ENCODE data around the gene PP2D1.
"Not testable (repeated sequence)": the region's sequence is repeated elsewhere in the genome, so short reads cannot be mapped to it uniquely, and the experiment has no call there.

The PP2D1 gene

DNA sequence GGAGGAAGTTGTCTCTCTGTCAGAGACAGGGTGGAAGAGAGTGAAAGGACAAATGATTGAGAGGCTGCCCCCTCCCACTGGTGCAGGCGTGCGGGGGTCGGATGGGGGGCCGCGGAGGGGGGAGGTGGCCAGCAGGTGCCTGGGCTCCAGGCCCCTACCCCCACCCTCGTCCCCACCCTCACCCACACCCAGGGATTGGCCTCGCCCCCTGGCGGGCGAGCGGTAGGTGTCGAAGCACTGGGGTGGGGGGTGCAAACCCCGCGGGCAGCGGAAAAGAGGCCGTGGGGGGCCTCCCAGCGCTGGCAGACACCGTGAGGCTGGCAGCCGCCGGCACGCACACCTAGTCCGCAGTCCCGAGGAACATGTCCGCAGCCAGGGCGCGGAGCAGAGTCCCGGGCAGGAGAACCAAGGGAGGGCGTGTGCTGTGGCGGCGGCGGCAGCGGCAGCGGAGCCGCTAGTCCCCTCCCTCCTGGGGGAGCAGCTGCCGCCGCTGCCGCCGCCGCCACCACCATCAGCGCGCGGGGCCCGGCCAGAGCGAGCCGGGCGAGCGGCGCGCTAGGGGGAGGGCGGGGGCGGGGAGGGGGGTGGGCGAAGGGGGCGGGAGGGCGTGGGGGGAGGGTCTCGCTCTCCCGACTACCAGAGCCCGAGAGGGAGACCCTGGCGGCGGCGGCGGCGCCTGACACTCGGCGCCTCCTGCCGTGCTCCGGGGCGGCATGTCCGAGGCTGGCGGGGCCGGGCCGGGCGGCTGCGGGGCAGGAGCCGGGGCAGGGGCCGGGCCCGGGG is 27.9 kb upstream of the PP2D1 start, which contains the start of gene KAT2B:
TSS of gene KAT2B (plus strand) at position 682 of the 783 bp plus-strand sequence. CDS start at position 714, 32 bp downstream.
- DNase-seq: peak; percentile 83

DNA sequence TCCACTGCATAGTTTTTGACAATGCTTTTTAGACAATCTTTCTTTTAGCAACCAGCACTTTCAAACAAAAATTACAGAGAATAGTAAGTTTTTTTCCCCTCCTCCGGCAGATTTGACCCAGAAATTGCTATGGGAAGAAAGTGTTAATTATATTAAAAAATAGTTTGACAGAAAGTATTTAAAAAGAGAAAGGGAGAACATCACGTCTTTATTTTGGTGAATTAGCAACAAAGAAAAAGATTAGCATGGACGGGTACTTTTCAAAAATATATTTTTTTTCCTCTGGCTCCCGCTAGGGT is 27.4 kb upstream of the PP2D1 start:
- DNase-seq: no peak

DNA sequence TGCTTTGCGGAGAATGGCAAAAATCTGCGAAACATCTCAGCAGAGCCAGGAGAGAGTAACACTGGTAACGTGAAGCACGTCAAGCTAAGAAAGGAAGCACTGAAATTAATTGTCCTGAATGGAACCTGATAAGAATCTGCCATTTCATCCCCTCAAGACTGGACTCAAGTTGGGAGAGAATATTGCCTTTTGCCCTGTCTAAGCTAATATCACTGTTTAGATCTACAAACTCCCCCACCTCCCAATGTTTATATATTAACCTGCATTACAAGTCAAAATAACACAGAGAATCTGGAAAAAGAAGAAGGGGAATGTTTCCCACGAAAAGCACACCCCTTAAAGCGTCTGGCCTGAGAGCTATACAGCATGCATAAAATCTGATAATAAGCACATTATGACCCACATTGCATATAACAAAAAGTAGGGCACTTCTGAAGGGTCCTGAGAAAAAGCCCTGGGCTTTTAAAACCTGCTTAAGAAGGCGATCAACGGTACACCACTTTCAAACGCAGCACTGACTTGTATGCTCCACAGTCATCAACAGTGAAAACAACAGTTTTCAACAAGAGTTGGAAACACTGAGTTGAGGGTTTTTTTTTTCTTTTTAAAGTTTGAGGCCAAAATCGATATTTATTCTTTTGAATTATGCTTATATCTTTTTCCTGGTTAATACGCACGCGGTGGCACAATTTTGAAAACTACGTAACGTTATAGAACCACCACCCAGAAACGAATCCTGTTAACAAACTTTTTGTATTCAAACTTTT is 26.8 kb upstream of the PP2D1 start:
- peak; percentile 46 for DNase-seq

DNA sequence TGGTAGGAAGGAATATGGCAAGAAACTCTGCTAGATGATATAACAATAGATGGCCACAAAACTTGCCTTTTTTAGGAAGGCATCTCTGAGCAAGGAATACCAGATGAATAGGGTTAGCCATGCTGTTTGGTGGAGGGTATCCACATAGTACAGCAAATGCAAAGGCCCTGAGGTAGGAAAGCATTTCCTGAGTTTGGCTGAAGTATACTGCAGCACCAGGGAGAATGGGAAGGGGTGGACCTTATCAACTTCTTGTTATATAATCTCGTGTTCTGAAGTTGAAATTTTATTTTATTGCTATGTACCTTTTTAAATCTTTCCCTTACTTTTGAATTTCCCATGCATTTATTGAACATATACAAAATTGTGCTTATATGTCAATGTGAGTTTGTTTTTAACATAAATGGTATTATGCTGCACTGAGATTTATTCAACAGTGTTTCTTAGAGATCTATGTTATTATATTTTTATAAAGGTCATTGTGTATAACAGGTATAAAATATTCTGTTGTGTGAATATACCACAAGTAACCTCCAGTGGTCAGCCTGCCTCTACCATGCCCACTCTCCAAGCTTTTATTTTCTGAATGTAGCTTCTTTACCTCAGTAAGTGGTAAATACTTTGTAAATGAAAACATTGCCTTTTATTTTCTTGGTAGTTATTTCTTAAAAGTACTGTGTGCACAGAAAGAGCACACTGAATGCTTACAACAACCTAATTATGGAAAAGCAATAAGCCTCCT is 25.4 kb upstream of the PP2D1 start:
- DNase-seq: no peak

DNA sequence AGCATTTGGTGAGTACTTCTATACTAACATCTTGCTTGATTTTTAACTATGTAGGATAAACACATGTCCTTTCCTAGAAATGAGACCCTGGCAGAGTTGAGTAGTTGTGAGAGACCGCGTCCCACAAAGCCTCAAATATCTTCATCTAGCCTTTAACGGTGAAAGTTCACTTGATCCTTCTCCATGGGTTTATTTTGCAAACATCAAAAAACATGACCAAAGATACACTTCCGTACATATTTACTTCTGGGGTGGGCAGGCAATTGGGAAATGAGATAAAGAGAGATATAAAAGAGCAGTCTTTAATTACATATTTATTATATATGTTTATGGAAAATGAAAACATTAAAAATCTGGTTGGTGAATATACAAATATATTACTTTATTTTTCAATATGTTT is 23.0 kb upstream of the PP2D1 start:
- DNase-seq: no peak

DNA sequence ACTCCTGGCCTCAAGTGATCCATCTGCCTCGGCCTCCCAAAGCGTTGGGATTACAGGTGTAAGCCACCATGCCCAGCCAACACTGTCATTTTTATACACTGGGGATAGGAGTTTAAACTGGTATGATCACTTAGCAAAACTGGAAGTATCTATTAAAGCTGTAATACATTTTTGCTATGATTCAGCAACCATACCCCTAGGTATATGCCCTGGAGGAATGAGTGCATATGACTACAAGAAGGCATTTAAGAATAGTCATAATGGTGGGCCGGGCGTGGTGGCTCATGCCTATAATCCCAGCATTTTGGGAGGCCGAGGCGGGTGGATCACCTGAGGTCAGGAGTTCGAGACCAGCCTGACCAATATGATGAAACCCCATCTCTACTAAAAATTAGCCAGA is 19.9 kb upstream of the PP2D1 start:
- DNase-seq: not testable (repeated sequence)

DNA sequence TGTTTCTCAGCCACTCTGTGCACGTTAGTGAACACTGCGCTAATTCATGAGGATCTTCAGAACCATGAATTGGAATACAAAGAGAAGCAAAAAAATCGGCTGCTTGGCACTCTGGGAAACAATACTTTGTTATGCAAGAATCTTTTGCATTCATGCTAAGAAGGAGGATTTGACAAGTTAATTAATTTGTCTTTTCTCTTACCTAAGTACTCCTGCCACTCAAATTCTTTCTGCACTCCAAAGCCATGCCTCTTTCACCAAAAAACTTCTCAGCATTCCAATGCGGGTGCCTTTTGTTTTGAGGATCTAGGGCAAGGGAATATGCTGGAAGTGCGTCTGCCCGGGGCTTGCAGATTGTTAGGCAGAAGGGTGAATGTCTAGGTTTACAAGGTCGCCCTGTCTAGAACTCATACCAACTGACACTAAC is 16.9 kb upstream of the PP2D1 start:
- DNase-seq: no peak

DNA sequence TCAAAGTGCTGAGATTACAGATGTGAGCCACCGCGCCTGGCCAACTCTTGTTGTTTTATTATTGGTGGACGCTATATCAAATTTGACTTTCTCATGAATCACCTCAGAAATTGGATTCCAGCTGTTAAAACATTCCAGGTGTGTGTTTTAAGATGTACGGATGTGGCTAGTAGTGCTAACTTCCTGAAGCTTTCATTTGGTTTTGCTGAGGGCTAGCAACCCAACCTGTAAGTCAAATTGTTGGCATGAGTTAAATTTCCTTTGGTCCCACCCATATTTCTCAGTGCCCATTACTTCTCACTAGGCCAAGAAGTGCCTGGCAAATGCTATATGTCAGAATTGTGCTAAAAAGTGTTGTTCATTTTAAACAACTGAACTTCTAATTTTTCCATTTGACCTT is 15.1 kb upstream of the PP2D1 start:
- no peak for DNase-seq

DNA sequence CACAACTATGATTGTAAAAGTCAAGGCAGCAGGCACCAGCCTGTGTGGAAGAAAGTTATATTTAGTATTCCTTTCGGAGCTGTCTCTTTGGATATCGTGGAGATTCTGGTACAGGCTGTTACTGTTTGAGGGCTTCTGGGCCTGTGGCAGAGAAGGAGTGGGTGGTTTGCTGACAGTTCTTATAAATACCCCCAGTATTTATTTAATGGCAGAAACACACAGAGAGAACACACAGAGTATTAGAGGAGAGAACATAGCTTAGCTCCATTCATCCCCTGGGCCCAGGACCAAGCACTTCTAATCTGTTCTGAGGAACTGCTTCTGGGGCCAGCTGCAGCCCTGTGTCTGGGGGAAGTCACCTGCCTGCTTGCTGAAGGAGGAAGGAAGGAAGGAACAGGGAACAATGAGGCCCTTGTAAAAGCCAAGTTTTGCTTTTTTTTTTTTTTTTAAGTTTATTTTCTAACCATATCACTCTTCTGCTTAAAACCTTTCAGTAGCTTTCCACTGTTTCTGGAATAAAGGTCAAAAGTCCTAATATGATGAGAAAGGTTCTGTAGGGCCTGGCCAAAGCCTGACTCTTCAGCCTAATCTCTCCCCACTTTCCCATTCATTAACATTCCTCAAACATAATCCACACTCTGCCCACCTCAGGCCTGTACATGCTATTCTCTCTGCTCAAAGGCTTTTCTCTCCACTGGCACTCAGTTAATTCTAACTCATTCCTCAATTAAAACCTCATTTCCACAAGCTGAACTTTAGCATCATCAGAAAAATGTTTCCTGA is 11.8 kb upstream of the PP2D1 start:
- peak; percentile 55 for DNase-seq

DNA sequence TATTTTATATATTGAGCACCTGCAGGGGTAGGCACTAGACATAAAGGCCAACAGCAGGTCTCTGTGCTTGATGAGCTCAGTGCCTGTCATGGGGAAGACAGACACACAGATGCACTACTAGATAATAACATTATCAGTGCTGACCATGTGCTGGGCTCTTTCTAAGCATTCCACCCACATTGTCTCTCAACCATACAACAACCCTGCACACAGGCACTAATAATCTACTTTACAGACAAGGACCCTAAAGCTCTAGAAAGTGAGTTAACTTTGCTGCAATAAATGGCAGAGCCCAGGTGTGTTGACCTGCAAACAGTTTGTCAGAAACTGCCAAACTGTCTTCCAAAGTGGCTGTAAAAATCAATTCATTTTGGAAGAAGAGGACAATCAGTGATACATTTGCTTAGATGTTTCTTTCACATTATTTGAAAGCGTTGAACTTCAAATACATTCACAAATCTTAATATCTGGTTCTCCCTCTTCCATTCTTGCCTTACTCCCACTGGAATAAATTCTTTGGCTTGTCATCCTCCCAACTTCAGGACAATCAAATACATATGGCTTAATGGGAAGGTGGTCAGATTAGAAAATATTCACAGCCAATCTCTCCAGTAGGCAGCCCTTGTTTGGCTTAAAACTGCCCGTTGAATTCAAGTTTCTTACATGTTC is 11.0 kb upstream of the PP2D1 start:
- no peak for DNase-seq

DNA sequence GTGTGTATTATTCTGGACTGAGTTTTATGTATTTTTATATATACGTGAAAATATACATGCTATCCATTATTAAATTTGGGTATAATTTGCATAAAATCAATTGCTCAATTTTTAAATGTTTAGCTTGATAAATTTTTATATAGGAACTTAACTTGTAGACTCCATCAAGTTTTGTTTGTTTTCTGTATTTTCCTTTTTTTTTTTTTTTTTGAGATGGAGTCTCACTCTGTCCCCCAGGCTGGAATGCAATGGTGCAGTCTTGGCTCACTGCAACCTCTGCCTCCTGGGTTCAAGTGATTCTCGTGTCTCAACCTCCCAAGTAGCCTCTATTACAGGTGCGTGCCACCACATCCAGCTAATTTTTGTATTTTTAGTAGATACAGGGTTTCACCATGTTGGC is 4.0 kb upstream of the PP2D1 start:
- not testable (repeated sequence) for DNase-seq

DNA sequence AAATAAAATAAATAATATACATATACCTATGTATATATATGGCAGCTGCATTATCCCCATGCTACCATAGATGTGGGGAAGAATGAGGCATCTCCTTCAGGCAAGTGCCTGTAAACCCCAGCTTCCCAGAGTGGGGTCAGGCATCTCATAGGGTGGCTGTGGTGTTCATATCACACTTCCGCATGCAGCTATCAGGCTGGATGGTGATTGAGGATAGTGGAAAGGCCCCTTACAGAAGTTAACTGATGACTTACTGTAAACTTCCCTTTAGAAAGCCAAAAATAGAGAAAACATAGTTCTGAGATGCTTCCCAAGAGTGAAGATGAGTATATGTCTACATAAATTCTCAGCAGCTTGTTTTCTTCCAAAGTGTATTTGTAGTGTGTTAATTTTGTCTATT is 3.5 kb upstream of the PP2D1 start:
- DNase-seq: no peak

DNA sequence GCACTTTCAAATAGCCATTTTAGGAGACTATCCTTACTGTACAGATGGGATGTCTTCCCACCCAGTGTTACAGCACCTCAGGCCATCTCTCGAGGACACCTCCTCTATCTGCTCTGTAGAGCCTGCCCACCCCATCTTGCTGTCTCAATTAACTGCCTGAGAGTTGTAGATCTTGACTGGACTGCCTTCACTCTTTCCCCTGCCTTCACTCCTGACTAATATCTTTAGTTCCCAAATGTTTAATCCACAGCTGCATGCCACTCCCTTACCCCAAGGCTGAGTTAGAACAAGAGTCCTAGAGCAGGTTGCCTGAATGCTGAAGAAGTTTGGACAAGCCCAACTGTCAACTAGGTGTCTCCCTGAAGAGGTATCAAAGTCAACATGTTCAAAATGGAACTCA is 1.3 kb upstream of the PP2D1 start:
- no peak for DNase-seq

DNA sequence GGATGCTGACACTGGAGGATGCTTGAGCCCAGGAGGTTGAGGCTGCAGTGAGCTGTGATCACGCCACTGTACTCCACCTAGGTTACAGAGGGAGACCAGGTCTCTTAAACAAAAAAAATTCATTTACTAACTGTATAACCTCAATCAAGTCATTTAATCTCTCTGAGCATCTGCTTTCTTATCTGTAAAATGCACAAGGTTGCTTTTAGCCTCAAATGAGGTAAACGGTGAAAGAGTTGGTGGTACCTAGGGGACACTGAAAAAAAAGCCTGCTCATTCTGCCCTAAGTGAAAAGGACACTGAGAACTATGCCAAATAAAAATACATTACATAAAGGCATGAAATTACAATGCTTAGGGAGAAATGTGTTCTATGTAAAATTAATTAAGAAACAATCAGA is 3.4 kb downstream of the PP2D1 start:
- DNase-seq: no peak

DNA sequence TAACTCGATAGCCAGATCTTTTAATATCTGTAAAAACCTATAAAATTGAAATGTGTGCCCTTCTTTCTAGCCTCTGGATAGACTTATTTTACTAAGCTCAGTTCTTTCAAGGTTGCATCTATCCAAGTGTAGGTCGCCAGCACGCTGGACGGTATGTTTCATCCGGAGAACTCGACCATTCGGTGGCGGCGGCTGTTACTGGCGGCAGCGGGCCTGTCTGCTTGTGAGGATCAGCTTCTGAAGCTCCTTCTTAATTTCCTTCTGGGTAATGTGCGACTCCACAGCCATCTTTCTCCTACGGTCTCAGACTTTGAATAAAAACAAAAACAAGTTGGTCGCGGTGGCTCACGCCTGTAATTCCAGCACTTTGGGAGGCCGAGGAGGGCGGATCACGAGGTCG is 4.1 kb downstream of the PP2D1 start:
- DNase-seq: no peak

DNA sequence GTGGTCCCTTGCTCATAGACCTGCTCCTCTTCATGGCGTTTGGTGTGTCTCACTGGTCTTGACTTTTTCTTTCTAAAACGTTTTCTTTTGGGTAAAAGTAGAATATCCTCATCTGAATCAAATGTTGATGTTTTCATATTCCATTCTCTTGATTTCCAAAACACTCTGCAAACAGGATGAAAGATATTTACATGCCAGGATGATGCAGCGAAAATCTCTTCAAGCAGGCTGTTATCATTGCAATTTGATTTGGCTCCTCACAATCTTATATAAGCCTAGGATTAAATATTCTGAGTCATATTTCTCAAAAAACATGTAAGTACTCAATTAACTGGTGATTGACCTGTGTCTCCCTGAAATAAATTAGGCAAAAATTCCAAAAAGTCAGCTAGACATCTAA is 10.1 kb downstream of the PP2D1 start:
- no peak for DNase-seq

DNA sequence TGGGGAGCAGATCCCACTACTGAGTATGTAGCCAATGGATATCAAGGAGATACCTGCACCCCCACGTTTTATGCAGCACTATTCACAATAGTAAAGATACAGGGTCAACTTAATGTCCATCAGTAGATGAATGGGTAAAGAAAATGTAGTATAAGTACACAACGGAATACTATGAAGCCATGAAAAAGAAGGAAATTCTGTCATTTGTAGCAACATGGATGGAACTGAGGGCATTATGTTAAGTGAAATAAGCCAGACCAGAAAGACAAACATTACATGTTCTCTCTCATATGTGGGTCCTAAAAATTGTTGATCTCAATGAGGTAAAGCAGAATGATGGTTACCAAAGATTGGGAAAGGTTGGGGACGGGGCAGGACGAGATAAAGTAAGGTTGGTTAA is 14.6 kb downstream of the PP2D1 start:
- no peak for DNase-seq

DNA sequence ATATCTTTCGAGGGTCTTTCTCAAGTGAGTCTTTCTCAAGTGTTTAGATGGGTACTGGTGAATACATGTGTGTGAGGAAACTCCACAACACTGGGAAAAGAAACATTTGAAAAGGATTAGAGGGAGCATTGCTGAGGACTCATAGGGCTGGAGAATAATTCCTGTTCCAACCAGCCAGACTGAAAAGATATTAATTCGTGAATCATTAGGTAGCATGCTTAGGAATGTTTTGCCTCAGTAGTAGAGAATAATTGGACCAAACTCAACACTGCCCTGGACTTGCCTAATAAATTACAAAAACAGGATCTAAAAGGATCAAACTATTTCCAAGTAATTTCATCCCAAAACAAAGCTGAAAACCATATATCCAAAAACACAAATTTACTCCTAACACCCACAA is 17.3 kb downstream of the PP2D1 start:
- DNase-seq: no peak

DNA sequence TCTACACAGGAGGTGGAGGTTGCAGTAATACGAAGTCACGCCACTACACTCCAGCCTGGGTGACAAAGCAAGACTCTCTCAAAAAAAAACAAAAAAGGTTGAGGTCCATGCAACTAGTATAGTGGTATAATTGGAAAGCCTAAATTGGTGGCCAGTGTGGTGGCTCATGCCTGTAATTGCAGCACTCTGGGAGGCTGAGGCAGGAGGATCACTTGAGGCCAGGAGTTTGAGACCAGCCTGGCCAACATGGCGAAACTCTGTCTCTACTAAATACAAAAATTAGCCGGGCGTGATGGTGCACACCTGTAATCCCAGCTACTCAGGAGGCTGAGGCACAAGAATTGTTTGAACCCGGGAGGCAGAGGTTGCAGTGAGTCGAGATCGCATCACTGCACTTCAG is 23.2 kb downstream of the PP2D1 start:
- not testable (repeated sequence) for DNase-seq

DNA sequence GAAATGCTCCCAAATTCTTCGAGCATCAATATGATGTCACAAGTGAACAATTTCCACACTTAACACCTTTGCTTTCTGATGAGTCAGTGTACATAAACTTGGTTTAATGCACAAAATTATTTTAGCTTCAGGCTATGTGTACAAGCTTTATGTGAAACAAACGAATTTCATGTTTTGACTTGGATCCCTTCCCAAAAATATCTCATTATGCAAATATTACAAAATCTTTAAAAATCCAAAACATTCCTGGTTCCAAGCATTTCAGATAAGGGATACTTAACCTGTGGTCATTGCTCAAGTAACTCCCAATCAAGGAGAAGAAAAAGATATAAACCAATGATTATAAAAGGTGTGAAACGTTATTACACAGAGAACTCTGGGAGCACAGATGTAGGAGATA is 40.0 kb downstream of the PP2D1 start:
- DNase-seq: no peak

DNA sequence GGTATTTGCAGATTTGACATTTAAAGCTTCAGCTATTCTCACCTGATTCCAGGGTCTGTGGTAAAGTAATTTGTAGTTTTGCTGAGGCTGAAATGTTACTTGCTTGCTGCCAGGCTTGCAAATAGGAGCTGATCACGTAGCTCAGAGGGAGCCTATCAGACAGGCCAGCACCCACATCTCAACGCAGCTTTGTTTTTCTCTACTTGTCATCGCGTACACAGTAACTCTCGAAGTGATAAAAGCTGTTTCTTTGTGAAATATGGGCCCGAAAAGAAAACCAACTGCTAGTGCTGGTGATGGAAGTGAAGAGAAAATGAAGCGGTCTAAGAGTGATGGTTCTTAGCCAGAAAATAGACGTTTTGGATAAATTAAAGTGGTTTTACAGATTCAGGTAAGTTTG is 41.7 kb downstream of the PP2D1 start:
- no peak for DNase-seq

DNA sequence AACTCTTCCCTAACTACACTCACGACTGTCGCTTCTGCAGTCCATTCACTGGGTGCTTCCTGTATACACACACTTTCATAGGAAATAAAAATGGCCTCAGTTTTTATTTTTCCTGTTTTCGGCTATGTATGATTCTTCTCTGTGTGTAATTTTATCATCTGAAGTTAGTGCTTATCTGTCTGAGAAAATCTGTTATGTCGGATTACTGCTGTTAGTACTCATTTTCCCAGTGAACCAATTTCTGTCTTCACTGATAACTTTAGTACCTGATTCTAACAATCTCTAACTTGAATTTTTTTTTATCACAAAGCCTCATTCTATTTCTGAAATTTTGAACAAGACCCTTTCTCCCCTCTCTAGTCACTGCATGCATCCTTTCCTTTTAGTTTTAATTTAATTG is 44.3 kb downstream of the PP2D1 start:
- no peak for DNase-seq

Measured in midbrain (tissue), 1 donor.